GM21529 (cell line): ENCODE results near the gene BCL11B.

ENCODE experiments used
- ATAC-seq: cut with Tn5 transposase; IDR thresholded peaks from one replicate; pipeline ENCODE4 v1.9.1; 2021; ENCODE audit not compliant: unreplicated experiment

Gene BCL11B

DNA sequence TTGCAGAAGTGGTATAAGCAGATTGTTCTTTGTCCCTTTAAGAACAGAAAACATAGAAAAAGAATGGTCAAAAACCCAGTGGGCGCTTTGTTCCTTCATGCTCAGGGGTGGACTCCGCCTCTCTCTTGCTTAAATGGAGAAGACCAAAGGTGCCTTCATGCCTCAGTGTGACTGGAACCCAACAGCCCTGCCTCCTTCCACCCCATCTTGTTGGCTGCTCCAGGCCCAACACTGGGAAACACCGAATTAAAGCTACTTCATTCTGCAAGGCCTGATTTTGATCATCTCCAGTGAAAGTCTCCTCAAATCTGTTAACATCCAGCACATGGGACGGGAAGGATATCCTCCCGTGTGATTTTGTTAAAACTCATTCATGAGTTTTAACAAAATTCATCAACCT, 103.7 kb downstream of the BCL11B start:
- no peak for ATAC-seq

- ATAC-seq: no peak
These were observed 105.5 kb downstream of the BCL11B start for GRCh38 chr14:99166506-99166905.

DNA sequence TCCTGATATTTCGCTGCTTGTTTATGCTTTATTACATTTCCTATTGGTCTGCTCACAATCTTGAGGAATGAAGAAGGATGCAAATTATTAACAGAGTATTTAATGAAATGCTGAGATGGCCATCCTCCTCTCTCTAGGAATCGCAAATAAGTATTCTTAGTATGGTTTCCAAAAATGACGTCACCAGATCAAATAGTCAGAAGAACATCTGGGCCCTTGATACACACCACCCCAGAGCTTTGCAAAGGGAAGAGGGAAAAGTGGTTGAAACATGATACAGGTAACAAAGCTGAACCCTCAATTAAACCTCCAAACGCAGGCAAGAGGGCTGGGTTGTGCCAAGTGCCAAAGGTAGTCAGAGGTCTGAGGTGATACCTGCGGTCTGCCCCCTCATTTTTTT, 107.3 kb downstream of the BCL11B start:
- no peak for ATAC-seq

- no peak for ATAC-seq
These were observed 108.6 kb downstream of the BCL11B start for GRCh38 chr14:99163446-99163845.

GRCh38 chr14:99159341-99160340, 112.4 kb downstream of the BCL11B start:
- ATAC-seq: no peak

- ATAC-seq: no peak
These were observed 113.3 kb downstream of the BCL11B start for GRCh38 chr14:99158646-99159165.

GRCh38 chr14:99158150-99158549, 113.8 kb downstream of the BCL11B start:
- no peak for ATAC-seq

GRCh38 chr14:99157676-99158075, 114.3 kb downstream of the BCL11B start:
- no peak for ATAC-seq

- ATAC-seq: no peak
These were observed 114.8 kb downstream of the BCL11B start for GRCh38 chr14:99157246-99157645.

DNA sequence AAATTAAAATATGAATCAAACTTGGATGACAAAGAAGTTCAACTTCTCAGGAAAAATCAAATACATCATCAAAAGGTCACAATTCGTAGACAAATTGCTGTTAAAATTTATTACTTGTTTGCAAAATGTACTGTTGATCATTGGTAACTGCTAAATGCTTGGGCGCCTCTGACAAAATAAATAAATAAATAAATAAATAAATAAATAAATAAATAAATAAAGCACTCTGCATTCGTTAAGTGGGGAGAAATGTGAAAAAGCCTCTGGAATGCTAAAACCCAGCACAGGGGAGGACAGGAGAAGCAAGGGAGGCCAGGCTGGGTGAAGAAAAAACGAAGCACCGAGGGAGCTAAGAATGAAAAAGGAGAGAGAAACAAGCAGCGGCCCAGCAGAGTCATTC, 115.2 kb downstream of the BCL11B start:
- no peak for ATAC-seq

- ATAC-seq: no peak
These were observed 115.9 kb downstream of the BCL11B start for GRCh38 chr14:99156090-99156425.

DNA sequence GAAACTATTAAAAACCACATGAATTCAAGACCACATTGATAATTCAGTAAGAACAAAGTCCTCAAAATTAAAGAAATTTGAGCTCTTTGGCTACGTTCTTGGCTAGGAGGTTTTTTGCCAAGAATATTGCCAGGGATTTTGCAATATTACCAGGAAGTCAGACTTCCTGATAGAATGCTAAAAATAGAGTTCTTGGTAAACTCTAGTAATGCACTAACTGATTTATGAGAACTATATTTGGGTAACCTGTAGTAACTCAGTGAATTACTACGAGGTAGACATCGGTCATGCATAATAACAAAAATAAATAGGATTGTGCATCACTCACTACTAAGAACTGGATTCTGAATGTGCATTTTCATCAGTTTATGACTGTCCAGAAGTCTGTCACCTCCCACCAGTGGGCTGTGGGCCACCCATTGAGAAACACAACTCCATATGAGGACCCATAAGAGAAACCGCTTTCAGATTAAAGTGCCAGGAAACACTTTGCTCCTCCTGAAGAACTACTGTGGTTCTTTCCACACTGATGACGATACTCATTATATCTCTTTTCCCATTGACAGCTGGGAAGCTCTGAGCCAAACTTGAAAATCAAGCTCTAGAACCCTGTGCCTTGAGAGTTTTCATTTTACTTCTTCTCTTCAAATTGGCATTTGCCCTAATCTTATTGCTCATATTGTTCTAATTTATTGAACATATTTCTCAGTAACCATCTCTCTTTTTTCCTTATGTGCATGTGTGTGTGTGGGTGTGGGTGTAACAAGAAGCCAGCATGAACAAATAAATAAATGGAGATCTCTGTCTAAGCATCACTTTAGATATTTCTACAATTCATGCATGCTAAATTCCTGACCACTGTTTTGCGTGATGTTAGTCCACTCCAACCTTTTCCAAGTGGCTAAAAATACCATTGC, 116.6 kb downstream of the BCL11B start:
- ATAC-seq: no peak

GRCh38 chr14:99150236-99150635, 121.8 kb downstream of the BCL11B start:
- no peak for ATAC-seq

GRCh38 chr14:99148861-99149610, 123.0 kb downstream of the BCL11B start:
- no peak for ATAC-seq

- no peak for ATAC-seq
These were observed 123.9 kb downstream of the BCL11B start for GRCh38 chr14:99148131-99148530.

DNA sequence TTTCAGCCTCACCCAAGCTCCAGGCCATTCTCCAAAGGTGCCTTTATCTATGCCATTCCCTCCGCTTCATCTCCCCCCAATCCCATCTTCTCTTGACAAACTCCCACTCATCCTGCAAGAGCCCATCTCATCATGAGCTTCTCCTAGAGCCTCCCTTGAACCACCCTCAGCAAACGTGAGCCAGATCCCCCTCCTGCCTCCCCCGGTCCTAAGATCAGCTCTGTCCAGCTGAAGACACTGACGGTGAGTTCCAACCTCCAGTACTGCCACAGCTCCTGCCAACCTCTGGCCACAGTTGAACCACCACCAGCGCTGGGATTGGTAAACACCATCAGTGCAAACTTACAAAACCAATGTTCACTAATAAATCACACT, 124.6 kb downstream of the BCL11B start:
- ATAC-seq: no peak

DNA sequence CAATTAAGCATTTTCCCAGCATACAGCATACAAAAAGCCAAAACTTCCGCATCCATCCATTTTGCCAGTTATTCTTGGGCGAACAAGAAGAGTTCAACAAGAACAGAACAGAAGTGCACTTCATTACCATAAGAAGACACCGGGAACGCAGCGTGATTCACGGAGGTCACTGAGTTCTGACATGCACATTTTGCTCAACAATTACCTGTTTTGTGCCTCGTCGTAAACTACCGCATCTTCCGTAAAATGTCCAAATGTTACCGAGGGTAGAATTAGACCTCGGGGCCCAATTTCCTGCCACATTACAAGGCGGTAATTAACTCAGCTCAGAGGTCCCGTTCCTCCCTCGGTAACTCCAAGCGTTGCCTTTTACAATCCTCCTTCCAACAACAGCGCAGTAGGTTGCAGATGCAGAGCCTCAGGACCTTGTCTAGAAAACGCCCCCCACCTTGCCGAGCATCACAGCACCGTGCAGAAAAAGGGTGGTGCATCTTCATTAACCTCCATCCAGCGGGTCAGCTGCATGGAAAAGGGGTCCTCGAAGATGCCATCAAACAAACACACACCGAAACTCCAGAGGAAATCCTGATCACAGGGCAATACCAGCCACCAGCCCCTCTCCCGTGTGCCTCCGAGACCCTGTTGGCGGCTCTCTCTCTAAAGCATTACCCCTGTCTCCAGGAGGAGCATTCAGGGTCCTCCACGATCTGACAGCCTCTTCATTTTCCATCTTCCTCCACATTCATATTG, 125.2 kb downstream of the BCL11B start:
- ATAC-seq: no peak

- no peak for ATAC-seq
These were observed 126.7 kb downstream of the BCL11B start for GRCh38 chr14:99145307-99145706.

DNA sequence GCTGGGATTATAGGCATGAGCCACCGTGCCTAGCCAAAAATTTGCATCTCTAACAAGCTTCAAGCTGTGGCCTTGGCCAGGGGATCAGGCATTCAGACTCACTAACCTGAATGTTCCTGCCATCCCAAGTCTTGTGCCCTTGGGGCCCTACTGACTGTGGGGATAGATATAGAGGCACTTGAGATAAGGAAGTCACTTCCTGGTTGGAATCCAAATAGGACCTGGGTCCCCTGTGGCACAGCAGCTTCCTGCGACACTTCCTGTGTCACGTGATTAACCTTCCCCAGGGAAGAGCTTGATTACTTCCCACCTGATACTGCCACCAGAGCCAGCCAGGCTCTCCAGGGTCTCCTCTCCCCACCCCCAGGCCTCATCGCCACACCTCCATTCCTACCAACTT, 128.2 kb downstream of the BCL11B start:
- ATAC-seq: no peak

GRCh38 chr14:99143126-99143525, 128.9 kb downstream of the BCL11B start:
- no peak for ATAC-seq
